HG03045 (cell line): ENCODE data around the gene FGF10.

ENCODE experiments used
- ATAC-seq: cut with Tn5 transposase; IDR thresholded peaks from one replicate; pipeline ENCODE4 v1.9.1; 2021; ENCODE audit warnings: mild to moderate bottlenecking, moderate library complexity; ENCODE audit not compliant: unreplicated experiment

FGF10 gene

GRCh38 chr5:44389090-44389822, at the start of gene FGF10:
FGF10 (minus strand) TSS chr5:44389420; CDS start chr5:44388682, 738 bp downstream.
- no peak for ATAC-seq

- ATAC-seq, result no peak
Measured at GRCh38 chr5:44426944-44427343, 37.7 kb upstream of the FGF10 start.

- no peak for ATAC-seq
Measured at GRCh38 chr5:44412286-44412685, 23.1 kb upstream of the FGF10 start.

GRCh38 chr5:44402084-44402483, 12.9 kb upstream of the FGF10 start:
- no peak for ATAC-seq

DNA sequence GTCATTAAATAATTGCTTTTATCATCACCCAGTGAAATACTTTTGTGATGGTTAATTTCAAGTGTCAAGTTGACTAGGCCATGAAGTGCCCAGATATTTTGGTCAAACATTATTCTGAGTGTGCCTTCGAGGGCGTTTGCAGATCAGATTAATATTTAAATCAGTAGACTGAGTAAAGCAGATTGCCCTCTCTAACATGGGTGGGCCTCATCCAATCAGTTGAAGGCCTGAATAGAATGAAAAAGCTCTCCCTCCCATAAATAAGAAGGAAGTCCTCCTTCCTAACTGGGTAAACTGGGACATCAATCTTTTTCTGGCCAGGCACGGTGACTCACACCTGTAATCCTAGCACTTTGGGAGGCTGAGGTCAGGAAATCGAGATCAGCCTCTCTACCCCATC, 12.4 kb upstream of the FGF10 start:
- ATAC-seq, result no peak

- no peak for ATAC-seq
Measured at GRCh38 chr5:44398382-44398781, 9.2 kb upstream of the FGF10 start.

DNA sequence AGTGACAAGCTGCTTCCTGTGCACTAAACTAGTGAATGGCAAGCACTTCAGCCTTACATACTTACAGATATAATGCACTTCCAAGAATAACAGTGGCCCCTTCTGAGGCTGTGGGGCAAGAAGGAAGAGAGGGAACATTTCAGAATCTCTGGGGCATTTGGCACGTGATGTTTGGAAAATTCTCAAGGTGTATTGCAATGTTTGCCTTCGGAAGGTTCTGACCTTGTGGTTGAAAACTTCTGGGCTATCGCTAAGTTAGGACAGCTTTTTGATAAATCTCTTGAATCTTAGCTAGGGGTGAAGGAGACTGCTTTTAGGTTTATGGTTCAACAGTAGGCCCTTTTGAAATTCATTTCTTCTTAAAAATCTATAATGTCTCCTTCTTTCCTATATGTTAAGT, 7.1 kb upstream of the FGF10 start:
- no peak for ATAC-seq

GRCh38 chr5:44390351-44390750, 1.1 kb upstream of the FGF10 start:
- ATAC-seq, result no peak

DNA sequence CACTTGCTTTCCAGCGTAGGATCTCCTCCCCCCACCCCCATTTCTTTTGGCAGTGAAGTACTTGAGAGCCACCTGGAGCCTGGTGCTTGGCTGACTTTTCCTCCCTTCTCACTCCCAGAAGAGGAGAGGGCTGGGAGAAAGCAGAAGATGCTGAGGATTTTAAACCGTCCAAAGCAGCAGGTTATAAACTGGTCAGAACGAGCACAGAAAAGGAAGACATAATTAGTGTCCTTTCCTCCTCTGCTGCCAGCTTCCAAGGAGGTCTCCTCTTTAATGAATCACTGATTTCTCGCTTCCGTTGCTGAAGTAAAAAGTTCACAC, 563 bp upstream of the FGF10 start:
- ATAC-seq, result no peak

GRCh38 chr5:44388321-44389089, 715 bp downstream of the FGF10 start:
- ATAC-seq, result no peak

- ATAC-seq, result no peak
Measured at GRCh38 chr5:44387921-44388320, 1.3 kb downstream of the FGF10 start.

DNA sequence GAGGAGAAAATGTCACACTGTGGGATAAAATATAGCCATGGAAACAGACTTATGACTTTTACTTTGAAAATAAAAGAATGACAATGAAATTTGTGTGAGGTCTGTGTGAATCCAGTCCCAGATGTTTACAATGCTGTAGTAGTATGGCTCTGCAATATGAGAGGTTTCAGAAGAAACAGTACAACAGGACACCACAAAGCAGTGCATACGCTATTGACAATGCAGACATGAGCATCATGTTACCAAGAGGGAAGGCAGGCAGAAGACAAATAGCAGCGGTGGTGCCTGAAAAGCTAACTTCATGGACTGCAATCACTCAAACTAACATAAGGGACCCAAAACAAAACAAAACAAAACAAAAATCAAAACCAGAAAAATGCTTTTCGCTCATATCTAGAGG, 1.8 kb downstream of the FGF10 start:
- no peak for ATAC-seq

GRCh38 chr5:44385291-44385900, 3.8 kb downstream of the FGF10 start:
- no peak for ATAC-seq

- ATAC-seq, result no peak
Measured at GRCh38 chr5:44384816-44385215, 4.4 kb downstream of the FGF10 start.

DNA sequence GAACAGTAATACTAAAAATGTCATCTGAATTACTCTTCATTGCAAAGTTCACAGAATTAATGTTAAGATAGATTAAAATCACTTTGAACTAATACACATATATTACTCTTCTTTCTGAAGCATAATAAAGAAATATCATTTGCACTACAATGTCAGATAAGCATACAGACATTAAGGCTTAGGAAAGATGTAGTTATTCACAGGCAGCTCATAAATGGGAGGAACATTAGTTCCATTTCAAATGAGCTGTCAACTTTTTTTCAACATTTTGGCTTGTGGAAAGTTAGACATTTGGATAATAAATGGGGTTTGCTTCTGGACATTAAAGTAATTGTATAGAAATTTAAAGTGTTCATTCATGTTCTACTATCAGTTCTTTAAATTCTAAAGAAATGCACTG, 6.3 kb downstream of the FGF10 start:
- ATAC-seq, result no peak

DNA sequence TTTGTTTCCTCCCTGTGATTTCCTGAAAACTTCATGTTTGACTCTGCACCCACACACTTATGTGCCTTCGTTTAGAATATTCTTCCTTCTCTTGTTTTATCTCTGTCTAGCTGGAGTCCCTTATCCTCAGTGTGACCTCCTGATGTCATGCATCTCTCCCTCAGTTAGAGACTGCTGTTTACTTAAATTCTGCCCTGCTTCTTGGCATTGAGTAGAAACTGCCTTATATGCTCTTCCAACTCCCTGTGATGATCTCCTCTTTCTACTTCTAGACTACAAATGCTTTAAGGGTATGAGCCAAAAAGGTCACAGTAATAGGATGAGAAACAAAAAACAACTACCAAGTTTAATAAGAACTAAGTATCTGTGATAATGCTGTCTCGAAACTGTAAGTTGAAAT, 12.2 kb downstream of the FGF10 start:
- no peak for ATAC-seq

DNA sequence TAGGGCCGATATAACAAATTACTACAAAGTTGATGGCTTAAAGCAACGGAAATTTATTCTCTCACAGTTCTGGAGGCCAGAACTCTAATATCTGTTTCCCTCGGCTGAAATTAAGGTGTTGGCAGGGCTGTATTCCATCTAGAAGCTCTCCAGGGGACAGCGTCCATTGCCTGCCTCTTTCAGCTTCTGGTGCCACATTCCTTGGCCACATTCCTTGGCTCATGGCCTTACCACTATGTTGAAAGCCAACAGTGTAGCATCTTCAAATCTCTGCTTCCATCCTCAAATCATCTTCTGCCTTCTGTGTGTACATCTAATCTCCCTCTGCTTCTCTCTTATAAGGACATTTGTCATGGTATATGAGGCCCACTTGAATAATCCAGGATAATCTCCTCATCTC, 17.2 kb downstream of the FGF10 start:
- no peak for ATAC-seq

GRCh38 chr5:44367203-44367602, 22.0 kb downstream of the FGF10 start:
- ATAC-seq, result no peak

DNA sequence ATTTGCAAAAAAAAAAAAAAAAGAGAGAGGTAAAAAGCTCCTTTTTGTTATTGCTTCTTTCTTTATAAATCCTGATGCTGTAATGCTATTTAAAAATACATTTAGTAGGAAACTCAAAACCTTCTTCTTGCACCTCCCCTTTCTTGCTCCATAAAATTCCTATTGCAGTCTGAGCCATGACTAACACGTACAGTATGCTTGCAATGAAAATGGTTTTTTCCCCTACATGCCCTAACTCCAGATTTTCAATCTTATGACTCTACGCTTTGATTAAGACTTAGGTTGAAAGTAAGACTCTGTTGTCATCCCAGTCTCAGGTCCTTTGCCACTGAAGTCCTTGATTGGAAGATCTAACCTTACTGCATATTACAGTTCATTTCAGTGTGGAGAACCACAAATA, 23.9 kb downstream of the FGF10 start:
- ATAC-seq, result no peak

GRCh38 chr5:44364097-44364496, 25.1 kb downstream of the FGF10 start:
- ATAC-seq, result no peak

- no peak for ATAC-seq
Measured at GRCh38 chr5:44361342-44362001, 27.7 kb downstream of the FGF10 start.

DNA sequence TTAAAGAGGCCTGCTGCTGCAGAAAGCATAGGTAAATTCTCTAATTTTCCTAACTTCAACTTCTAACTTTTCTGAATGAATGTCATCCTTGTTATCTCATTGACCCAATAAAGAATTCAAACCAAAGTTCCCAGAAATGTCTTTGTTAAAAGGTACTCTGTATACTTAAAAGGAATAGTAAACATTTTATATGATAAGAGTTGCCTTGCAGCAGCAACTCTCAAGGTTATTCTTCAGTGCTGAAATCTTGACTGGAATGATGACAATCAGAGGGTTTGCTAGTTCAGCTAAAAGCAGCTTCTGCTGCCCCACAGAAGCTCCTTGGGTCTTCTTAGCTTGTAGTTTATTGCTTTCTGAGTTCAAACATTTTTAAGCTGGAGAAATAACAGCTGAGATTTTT, 28.3 kb downstream of the FGF10 start:
- ATAC-seq, result no peak
